LNCaP clone FGC (cell line): ENCODE measurements around the gene RNF150.
A peak's percentile ranks its signal among the peaks of the same experiment; 100 is the strongest.
"Not testable (repeated sequence)": the region's sequence is repeated elsewhere in the genome, so short reads cannot be mapped to it uniquely, and the experiment has no call there.

Experiments
- DNase-seq: peaks from one replicate; pipeline ENCODE4 v3.0.0-alpha.2; 2011; ENCODE audit warnings: low read depth
- H3K4me3 ChIP-seq: 2 replicates; pipeline ENCODE4 v1.5.1; 2011; ENCODE audit warnings: mild to moderate bottlenecking, low read depth, low read length, control low read depth
- CTCF ChIP-seq: IDR thresholded peaks from 2 replicates; pipeline ENCODE4 v1.5.1; 2012; ENCODE audit warnings: mild to moderate bottlenecking; ENCODE audit not compliant: control insufficient read depth, insufficient read depth; ENCODE audit errors: extremely low read depth

RNF150 gene

GRCh38 chr4:141169391-141169790 is 36.1 kb upstream of the RNF150 start:
- no peak overlapping the region for H3K4me3 ChIP-seq
- no peak for TF ChIP-seq CTCF
- no peak for DNase-seq

DNA sequence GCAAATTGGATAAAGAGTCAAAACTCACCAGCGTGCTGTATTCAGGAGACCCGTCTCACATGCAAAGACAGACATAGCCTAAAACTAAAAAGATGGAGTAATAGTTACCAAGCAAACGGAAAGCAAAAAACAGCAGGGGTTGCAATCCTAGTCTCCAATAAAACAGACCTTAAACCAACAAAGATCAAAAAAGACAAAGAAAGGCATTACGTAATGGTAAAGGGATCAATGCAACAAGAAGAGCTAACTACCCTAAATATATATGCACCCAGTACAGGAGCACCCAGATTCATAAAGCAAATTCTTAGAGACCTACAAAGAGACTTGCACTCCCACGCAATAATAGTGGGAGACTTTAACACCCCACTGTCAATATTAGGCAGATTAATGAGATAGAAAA is 31.7 kb upstream of the RNF150 start:
- not testable (repeated sequence) for H3K4me3 ChIP-seq, DNase-seq

DNA sequence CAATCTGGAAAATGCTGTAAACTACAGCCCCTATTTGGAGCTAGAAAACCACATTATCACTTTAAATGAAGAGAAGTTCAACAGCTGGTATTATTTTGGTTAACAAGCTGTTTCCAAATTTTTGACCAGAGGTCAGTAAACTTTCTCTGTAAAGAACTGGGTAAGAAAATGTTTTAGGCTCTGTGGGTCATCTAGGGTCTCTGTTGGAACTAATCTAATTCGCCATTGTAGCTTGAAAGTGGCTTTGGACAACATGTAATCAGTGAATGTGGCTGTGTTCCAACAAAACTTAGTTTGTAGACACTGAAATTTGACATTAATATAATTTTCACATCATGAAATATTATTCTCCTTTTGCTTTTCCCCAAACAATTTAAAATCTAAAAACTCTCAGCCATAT is 25.8 kb upstream of the RNF150 start:
- TF ChIP-seq CTCF: no peak

DNA sequence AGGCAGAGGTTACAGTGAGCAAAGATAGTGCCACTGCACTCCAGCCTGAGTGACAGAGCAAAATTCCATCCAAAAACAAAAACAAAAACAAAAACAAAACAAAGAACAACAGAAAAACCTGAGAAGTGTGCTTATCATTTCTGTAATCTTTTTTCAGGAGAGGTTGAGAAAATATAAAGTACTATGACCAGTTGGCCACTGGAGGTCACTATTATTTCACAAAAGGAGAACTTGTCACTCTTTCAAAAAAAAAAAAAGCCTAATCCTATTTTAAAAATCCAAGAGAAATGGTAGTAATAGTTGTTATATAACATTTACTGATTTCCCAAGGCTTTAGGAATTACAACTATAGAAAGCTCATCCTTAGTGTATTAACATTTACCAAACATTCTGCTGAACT is 24.9 kb upstream of the RNF150 start:
- no peak overlapping the region for H3K4me3 ChIP-seq
- DNase-seq: peak; percentile 13
- TF ChIP-seq CTCF: peak; percentile 45

More for the DNA sequence above, 25.8 kb upstream of the RNF150 start:
- no peak for DNase-seq
- H3K4me3 ChIP-seq: no peak overlapping the region

GRCh38 chr4:141155586-141155985 is 22.3 kb upstream of the RNF150 start:
- no peak overlapping the region for H3K4me3 ChIP-seq
- TF ChIP-seq CTCF: no peak
- DNase-seq: no peak

DNA sequence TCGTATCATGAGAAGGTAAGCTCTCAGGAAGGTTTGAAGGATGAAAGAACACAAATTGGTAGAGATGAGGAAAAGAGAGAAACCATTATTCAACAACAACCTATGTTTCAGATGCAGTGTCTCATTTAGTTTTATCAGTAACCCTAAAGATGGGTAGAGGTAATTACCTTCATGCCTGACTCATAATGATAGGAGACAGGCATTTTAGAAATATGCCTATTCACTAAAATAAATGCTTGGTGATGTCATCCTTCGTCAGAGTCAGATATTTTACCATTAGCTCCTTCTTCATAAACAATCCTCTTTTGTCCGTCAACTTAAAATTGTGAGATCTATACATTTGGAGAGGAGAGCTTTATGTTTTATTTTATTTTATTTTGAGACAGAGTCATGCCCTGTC is 21.5 kb upstream of the RNF150 start:
- no peak overlapping the region for H3K4me3 ChIP-seq
- no peak for DNase-seq
- TF ChIP-seq CTCF: no peak

- no peak overlapping the region for H3K4me3 ChIP-seq
- no peak for TF ChIP-seq CTCF
- DNase-seq: peak; percentile 86
These were observed 20.7 kb upstream of the RNF150 start for GRCh38 chr4:141153751-141154510.
